D341Med (cell line): ENCODE results near the gene ADAD1.
A peak's percentile ranks its signal among the peaks of the same experiment; 100 is the strongest.
"Not testable (repeated sequence)": the region's sequence is repeated elsewhere in the genome, so short reads cannot be mapped to it uniquely, and the experiment has no call there.

Source experiments
- DNase-seq: peaks from one replicate; pipeline ENCODE4 v3.0.0; 2012; ENCODE audit warnings: low spot score

ADAD1 gene

DNA sequence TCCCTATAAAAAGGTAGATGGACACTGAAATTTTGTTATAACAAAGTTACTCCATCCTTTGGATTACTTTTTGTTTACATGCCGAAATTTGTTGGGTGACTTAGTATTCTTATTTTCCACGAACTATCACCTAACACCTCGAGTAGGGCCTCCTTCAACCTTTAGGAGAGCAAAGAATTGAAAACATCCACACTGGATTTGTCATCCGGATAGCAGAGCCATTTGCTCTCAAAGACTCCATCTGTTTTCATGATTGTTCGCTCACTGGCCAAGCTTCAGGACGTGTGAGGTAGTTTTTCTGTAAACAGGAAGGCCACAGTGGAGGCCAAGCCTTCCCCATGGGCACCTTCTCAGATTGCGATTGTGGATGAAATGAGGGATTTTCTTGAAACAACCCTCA lies at the start of gene ADAD1:
ADAD1 (plus strand) TSS at position 301 of the 400 bp plus-strand sequence. CDS start 1,059 bp downstream, outside the sequence.
- no peak for DNase-seq

DNA sequence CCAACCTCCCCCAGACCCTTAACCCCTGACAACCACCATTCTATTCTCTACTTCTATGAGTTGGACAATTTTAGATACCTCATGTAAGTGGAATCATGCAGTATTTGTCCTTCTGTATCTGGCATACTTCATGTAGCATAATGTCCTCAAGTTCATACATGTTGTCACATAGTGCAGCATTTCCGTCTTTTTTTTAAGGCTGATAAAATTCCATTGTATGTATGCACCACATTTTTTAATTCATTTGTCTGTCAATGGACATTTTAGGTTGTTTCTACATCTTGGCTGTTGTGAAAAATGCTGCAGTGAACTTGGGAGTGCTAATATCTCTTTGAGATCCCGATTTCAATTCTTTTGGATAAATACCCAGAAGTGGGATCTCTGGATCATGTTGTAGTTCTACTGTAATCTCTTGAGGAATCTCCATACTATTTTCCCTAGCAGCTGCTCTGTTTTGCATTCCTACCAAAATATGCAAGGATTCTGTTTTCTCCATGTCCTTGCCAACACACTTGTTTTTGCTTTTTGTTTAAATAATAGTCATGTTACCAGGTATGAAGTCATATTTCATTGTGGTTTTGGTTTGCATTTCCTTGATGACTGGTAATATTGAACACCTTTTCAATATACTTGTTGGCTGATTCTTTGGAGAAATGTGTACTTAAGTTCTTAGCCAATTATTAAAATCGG lies 48.8 kb upstream of the ADAD1 start:
- no peak for DNase-seq

- no peak for DNase-seq
These were observed 47.6 kb upstream of the ADAD1 start for GRCh38 chr4:122331195-122331594.

DNA sequence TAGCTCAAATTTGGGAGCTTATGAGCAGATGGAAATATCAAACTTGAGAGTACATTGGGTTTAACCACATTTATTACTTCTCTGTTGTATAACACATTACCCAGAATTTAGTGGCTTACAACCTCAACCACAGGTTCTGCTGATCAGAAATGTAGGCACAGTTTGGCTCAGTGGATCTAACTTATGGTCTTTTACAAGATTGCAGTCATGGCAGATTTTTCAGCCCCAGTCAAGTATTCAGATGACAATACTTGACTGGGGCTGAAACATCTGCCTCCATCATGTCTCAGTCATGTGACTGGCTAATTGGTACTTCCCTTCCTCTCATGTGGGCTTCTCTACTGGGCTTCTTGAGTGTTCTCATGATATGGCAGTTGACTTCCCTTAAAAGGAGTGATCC lies 44.0 kb upstream of the ADAD1 start:
- no peak for DNase-seq

DNA sequence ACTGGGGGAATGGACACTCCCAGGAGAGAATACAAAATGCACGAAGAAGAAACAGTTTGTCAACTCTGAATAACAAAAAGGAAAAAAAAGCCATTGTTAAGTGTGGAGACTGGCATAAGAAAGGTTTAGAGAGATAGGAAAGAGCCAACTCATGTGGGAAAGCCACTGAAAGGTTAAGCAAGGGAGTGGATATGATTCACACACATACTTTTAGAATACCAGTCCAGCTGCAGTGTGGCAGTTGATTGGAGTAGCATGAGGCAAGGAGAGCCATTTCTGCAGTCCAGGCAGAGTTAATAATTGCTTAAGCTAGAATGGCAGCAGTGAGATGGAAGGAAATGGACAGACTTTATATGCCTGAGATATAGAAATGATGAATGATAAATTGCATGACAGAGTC lies 36.9 kb upstream of the ADAD1 start:
- no peak for DNase-seq

DNA sequence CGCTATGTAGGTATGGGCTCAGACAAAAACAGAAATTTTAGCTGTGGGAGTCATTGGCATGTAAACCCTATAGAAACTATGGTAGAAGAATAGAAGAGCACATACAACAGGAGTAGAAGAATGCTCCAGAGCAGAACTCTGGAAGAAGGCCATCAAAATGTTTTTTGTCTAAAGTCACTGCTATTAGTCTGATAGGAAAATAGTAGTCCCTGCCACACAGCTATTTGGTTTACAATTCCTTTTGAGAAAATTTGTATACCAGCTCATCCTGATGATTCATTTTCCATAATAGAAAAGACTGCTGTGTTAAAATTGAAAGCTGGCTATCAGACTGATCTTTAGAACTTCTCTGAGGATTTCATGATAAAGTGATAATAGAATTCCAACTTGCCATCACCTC lies 32.8 kb upstream of the ADAD1 start:
- no peak for DNase-seq

DNA sequence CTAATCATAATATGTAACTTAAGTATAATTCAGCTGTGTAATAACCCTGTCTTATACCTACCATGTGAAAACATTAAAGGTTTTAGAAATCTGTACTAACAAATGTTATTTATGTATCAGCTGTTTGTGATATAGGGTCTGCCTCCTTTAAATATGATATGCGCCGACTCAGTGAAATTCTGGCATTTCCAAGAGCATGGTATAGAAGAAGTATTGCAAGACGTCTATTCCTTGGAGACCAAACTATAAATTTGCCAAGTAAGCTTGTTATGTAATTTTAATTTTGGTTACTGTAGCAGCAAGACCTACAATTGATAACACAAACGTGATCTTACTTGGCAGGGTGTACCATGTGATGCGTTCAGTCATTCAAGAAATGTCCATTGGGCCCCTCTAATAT lies 32.3 kb upstream of the ADAD1 start:
- no peak for DNase-seq

DNA sequence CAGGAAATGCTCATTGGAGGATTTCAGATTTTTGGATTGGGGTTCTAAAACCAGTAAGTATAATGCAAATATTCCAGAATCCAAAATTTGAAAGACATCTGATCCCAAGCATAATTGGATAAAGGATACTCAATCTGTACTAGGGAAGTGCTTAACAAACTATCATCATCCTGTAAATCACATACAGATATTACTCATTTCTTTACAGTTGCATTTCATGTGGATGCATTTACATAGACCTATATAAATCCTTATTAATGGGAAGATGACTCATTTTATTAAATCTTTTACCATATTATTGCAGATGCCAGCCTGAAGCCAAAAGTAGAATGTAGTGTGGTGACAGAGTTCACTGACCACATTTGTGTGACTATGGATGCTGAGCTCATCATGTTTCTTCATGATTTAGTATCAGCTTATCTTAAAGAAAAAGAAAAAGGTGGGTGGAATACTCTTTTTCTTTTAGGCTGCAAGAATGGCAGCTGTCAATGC lies 22.4 kb upstream of the ADAD1 start:
- DNase-seq, result no peak

DNA sequence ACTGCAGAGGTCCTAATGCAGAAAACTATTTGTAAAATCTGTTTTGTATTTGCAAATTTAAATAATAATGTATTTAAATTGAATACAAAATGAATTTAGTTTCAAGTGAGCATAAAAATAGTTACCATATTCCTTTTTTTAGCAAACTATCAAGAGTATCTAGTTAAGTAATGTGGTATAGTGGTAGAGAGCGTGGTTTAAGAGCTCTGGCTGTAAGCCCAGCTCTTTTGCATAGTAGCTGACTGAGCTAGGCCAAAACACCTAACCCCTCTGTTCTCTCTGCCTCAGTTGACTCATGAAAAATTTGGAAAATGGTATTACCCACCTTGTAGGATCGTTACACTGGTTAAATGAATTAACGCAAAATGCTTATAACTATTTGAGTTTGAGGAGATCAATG lies 18.1 kb upstream of the ADAD1 start:
- no peak for DNase-seq

- DNase-seq, result no peak
These were observed 14.0 kb upstream of the ADAD1 start for GRCh38 chr4:122364700-122365404.

DNA sequence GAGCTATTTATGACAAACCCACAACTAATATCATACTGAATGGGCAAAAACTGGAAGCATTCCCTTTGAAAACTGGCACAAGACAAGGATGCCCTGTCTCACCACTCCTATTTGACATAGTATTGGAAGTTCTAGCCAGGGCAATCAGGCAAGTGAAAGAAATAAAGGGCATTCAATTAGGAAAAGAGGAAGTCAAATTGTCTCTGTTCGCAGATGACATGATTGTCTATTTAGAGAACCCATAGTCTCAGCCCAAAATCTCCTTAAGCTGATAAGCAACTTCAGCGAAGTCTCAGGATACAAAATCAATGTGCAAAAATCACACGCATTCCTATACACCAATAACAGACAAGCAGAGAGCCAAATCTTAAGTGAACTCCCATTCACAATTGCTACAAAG lies 10.0 kb upstream of the ADAD1 start:
- DNase-seq, result not testable (repeated sequence)

GRCh38 chr4:122377352-122377751 lies 1.5 kb upstream of the ADAD1 start:
- no peak for DNase-seq

DNA sequence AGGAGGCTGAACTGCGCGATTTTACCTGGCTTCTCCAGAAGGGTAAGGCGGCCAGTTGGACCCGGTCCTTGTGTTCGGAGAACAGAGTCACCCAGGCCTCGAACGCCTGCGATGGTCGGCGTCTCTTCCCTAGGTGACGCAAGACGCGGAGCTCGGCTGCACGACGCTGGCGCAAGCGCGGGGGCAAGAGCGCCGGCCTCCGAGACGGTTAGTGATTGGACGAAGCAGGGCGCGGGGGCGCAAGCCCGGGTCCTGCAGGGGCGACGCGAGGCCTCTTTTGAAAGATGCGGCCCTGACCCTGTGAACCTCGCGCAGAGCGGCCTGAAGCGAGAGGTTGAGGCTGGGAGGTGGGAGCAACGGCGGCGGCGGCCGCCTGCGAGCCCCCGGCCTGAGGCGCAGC lies 428 bp downstream of the ADAD1 start:
- peak; percentile 15 for DNase-seq

- DNase-seq, result no peak
These were observed 4.5 kb downstream of the ADAD1 start for GRCh38 chr4:122383341-122383740.

DNA sequence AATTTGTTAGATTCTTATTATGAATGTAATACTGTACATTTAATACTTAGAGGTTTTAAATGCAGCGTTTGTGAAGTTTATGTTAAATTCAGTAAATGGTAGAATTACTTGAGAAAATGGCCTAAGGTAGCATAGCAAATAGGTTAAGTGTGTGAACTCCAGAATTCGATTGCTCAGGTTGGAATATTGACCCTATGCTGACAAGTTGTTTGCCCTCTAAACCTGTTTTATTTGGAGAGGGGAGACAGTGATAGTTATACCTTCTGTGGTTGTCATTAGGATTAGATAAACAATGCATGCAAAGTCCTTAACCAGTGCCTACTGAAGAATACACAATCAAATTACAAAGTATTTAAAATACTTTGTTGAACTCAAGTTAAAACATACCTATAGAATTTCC lies 5.4 kb downstream of the ADAD1 start:
- DNase-seq, result no peak

DNA sequence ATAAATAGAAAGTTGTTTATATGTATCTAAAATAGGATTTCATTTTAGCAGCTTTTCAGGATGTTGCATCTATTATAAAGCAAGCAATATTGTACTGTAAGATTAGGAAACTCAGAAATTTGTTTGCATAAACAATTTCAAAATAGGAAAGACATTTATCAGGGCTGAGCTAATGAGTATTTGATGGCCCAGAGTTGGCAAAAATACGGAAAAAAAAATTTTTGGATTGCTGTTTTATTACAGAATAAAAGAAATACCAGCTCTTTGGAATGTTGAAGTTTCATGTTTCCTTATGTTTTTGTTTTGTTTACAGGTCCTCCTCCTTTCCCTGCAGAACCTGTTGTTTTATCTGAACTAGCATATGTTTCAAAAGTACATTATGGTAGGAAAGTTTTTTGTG lies 14.5 kb downstream of the ADAD1 start:
- no peak for DNase-seq

DNA sequence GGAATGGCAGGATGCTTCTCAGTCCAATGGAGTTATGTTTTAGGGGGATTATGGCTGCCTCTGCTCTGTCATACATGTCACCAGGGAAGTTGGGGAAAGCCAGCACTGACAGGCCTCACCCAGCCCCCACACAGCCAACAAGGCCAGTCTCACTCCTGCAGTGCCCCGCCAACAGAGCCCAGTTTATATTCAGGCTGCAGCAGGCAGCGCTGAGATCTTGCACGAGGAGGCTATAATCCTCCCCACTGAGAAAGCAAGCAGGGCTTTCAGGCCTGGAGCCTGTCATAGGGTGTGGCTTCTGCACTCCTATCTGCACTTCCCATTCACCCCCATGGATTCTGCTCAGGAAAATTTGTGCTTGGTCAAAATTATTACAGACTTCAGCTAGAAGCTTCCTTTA lies 25.1 kb downstream of the ADAD1 start:
- no peak for DNase-seq

DNA sequence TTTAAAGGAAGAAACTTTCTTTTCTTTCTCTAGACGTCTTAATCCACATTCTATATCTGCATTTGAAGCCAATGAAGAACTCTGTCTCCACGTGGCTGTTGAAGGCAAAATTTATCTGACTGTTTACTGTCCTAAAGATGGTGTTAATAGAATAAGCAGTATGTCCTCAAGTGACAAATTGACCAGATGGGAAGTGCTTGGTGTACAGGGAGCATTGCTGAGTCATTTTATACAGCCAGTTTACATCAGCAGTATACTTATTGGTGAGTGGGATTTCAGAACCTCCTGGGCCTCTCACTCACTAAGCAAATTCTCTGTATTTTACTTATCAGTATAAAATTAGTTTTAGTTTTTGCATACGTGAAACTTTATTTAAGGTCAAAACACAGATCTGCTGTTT lies 33.7 kb downstream of the ADAD1 start:
- DNase-seq, result no peak

GRCh38 chr4:122423246-122423645 lies 44.4 kb downstream of the ADAD1 start:
- DNase-seq, result no peak

DNA sequence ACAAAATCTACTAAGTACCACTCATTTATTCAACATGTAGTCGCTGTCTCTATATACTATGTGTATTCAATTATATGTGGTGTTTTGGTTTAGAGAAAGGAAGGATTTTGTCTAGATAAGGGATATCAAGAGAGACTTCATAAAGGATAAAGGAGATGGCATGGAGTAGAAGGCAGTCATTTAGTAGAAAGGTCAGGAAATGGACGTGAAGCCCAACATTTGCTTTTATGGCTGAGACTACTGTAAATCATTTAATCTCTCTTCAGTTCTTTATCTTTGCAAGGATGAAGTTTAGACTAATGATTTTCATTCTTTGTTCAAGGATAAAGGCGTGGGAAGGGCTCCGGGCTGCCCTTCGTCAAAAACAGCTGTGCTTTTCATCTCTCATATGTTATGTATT lies 52.5 kb downstream of the ADAD1 start:
- DNase-seq, result no peak

DNA sequence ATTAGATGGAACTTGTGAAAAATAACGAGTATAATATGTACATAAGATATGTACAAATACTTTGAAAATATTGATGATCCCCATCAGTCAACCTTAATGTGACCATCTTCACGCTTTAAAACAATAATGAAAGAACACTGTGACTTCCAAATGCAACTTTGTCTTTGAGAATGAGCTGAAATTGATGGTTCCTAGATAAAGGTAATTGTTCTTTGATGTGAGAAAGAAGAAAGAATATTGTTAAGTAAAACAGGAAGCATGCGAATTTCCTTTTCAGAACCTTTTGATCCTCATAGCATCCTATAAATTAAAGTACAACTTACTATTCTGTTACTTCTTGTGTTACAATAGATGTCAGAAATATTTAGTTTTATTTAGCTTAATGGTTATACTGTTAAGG lies 55.5 kb downstream of the ADAD1 start:
- no peak for DNase-seq

GRCh38 chr4:122450847-122451246 lies 72.0 kb downstream of the ADAD1 start:
- DNase-seq, result peak; percentile 55

DNA sequence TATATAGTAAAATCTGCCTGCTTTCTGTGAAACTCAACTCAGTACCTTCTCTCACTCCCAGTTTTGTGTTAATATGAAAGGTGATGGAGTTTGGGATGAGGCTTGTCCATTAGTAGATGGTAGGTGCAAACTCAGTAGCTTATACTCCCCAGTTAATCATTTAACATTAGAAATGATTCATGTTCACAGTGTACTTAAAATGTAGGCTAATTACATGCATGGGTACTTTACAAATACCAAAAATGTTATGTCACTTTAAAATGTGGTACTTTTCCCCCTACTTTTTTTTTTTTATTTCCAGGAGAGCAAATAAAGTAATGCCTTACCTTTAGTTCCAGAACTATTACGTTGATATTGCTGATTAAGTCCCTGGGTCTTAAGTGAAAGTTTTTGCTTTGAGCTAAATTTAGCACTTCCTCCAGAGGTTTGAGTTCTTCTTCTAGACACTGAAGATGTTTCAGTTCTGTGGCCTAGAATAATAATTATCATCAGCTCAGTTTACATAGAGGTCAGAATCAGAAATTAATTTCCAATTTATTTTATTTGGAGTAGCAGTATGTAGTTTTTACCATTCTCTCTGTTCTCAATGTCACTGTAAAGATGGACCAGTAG lies 74.7 kb downstream of the ADAD1 start:
- no peak for DNase-seq
